Kidney epithelial cell (primary cell): ENCODE data around the gene BCL2L15. TPM values are rescaled to one million over a fixed set of nuclear protein-coding genes. Genes with fewer than 3 reads are reported as not detected.

Source experiments
- DNase-seq: peaks from one replicate; pipeline ENCODE4 v3.0.0-alpha.2; 2010; ENCODE audit warnings: low read depth
- H3K27me3 ChIP-seq: 2 replicates; pipeline ENCODE4 v1.6.0; 2011; ENCODE audit warnings: low read length; ENCODE audit not compliant: control insufficient read depth, insufficient read depth
- H3K36me3 ChIP-seq: 2 replicates; pipeline ENCODE4 v1.5.1; 2011; ENCODE audit warnings: low read length; ENCODE audit not compliant: control insufficient read depth, insufficient read depth
- H3K4me3 ChIP-seq: 2 replicates; pipeline ENCODE4 v1.5.1; 2011; ENCODE audit warnings: low read depth, mild to moderate bottlenecking, control low read depth, low read length
- CTCF ChIP-seq: IDR thresholded peaks from 2 replicates; pipeline ENCODE4 v1.5.1; 2011; ENCODE audit warnings: mild to moderate bottlenecking, moderate library complexity, low read length, control low read depth, inconsistent platforms; ENCODE audit not compliant: insufficient read depth, poor library complexity, severe bottlenecking
- total RNA-seq: library from RNA; depleted of rRNA; stranded (reverse); fragments of >200 nt; gene quantifications from 2 replicates; pipeline ENCODE4 v1.2.3, GENCODE V29; 2015

The BCL2L15 gene
- total RNA-seq, 1 donor from 2014 or later = 0.04 TPM

GRCh38 chr1:113886417-113887401, 672 bp downstream of the BCL2L15 start:
- DNase-seq = no peak
- Histone ChIP-seq H3K36me3 (no peaks in the 10 kb centered on the region), H3K4me3 (no peak overlapping the region), H3K27me3 (no peaks in the 10 kb centered on the region)
- no peak for TF ChIP-seq CTCF

GRCh38 chr1:113881661-113882060, 5.7 kb downstream of the BCL2L15 start:
- H3K36me3 ChIP-seq = no peaks in the 10 kb centered on the region
- no peaks in the 10 kb centered on the region for H3K27me3 ChIP-seq
- DNase-seq = no peak
- H3K4me3 ChIP-seq = no peak overlapping the region
- no peak for TF ChIP-seq CTCF

- TF ChIP-seq CTCF = no peak
- H3K36me3 ChIP-seq = no peaks in the 10 kb centered on the region
- H3K4me3 ChIP-seq = no peak overlapping the region
- H3K27me3 ChIP-seq = no peaks in the 10 kb centered on the region
- DNase-seq = no peak
Observed at GRCh38 chr1:113879739-113880038, 7.7 kb downstream of the BCL2L15 start.

- Histone ChIP-seq H3K4me3 (no peak overlapping the region), H3K36me3 (no peaks in the 10 kb centered on the region), H3K27me3 (no peaks in the 10 kb centered on the region)
- no peak for TF ChIP-seq CTCF
- no peak for DNase-seq
Observed at GRCh38 chr1:113876176-113876575, 11.2 kb downstream of the BCL2L15 start.

GRCh38 chr1:113875714-113876113, 11.7 kb downstream of the BCL2L15 start:
- no peaks in the 10 kb centered on the region for H3K36me3 ChIP-seq
- no peak for DNase-seq
- TF ChIP-seq CTCF = no peak
- H3K4me3 ChIP-seq = no peak overlapping the region
- no peaks in the 10 kb centered on the region for H3K27me3 ChIP-seq
